Hematopoietic multipotent progenitor cell treated with erythropoietin and hydrocortisone succinate and interleukin-3 and kit ligand, for 17 days (in vitro differentiated cells): ENCODE measurements around the gene PLCL2.

Experiments used
- DNase-seq: peaks from one replicate; pipeline ENCODE4 v3.0.0-alpha.2; 2015; ENCODE audit warnings: low spot score

Gene PLCL2

GRCh38 chr3:16884748-16885592 lies at the start of gene PLCL2:
Gene PLCL2, plus strand, starts transcription at chr3:16884955. Its CDS starts 85 bp downstream, at chr3:16885040.
- DNase-seq: peak; percentile 47

GRCh38 chr3:16836505-16837237 lies 48.1 kb upstream of the PLCL2 start:
- DNase-seq: no peak

- DNase-seq: no peak
These were observed 47.2 kb upstream of the PLCL2 start for GRCh38 chr3:16837602-16838001.

GRCh38 chr3:16838561-16838960 lies 46.2 kb upstream of the PLCL2 start:
- DNase-seq: peak; percentile 79

- no peak for DNase-seq
These were observed 45.3 kb upstream of the PLCL2 start for GRCh38 chr3:16839271-16840100.

GRCh38 chr3:16840101-16840424 lies 44.7 kb upstream of the PLCL2 start:
- peak; percentile 37 for DNase-seq

- DNase-seq: peak; percentile 30
These were observed 43.6 kb upstream of the PLCL2 start for GRCh38 chr3:16841041-16841753.

- peak; percentile 29 for DNase-seq
These were observed 42.9 kb upstream of the PLCL2 start for GRCh38 chr3:16841904-16842271.

GRCh38 chr3:16842272-16843270 lies 42.2 kb upstream of the PLCL2 start:
- DNase-seq: peak; percentile 45

- DNase-seq: no peak
These were observed 40.5 kb upstream of the PLCL2 start for GRCh38 chr3:16844222-16844621.

- DNase-seq: no peak
These were observed 40.0 kb upstream of the PLCL2 start for GRCh38 chr3:16844791-16845190.

GRCh38 chr3:16846373-16847080 lies 38.2 kb upstream of the PLCL2 start:
- DNase-seq: no peak

GRCh38 chr3:16848007-16848406 lies 36.7 kb upstream of the PLCL2 start:
- no peak for DNase-seq

GRCh38 chr3:16849229-16849628 lies 35.5 kb upstream of the PLCL2 start:
- DNase-seq: peak; percentile 38

- no peak for DNase-seq
These were observed 35.0 kb upstream of the PLCL2 start for GRCh38 chr3:16849795-16850194.

GRCh38 chr3:16855497-16855896 lies 29.3 kb upstream of the PLCL2 start:
- no peak for DNase-seq

- no peak for DNase-seq
These were observed 24.5 kb upstream of the PLCL2 start for GRCh38 chr3:16860234-16860633.

- no peak for DNase-seq
These were observed 23.3 kb upstream of the PLCL2 start for GRCh38 chr3:16861432-16861831.

- DNase-seq: no peak
These were observed 20.0 kb upstream of the PLCL2 start for GRCh38 chr3:16864610-16865313.
